GM19239 (cell line): ENCODE measurements around the gene MYH9.
"Not testable (repeated sequence)": the region's sequence is repeated elsewhere in the genome, so short reads cannot be mapped to it uniquely, and the experiment has no call there.

ENCODE experiments used
- DNase-seq: peaks from one replicate; pipeline ENCODE4 v3.0.0; 2011; ENCODE audit warnings: low spot score; ENCODE audit not compliant: insufficient read length
- FAIRE-seq: peaks from 2 replicates; lab custom pipeline; 2011; peaks lifted over from hg19 to GRCh38; lab: Jason Lieb, UNC

Gene MYH9

GRCh38 chr22:36300396-36301212 lies 87.2 kb downstream of the MYH9 start:
- no peak for DNase-seq
- no peak for FAIRE-seq

GRCh38 chr22:36299911-36300310 lies 87.9 kb downstream of the MYH9 start:
- no peak for DNase-seq
- FAIRE-seq, result no peak

- FAIRE-seq (no peak), DNase-seq (no peak)
Observed at GRCh38 chr22:36299295-36299694, 88.5 kb downstream of the MYH9 start.

- FAIRE-seq, result no peak
Observed at GRCh38 chr22:36298601-36299000, 89.2 kb downstream of the MYH9 start.

GRCh38 chr22:36298118-36298517 lies 89.6 kb downstream of the MYH9 start:
- no peak for FAIRE-seq
- DNase-seq, result no peak

More at GRCh38 chr22:36298601-36299000, 89.2 kb downstream of the MYH9 start:
- DNase-seq, result no peak

GRCh38 chr22:36297568-36297967 lies 90.2 kb downstream of the MYH9 start:
- DNase-seq (no peak), FAIRE-seq (no peak)

GRCh38 chr22:36296690-36297089 lies 91.1 kb downstream of the MYH9 start:
- DNase-seq (no peak), FAIRE-seq (no peak)

- DNase-seq (no peak), FAIRE-seq (no peak)
Observed at GRCh38 chr22:36295247-36295646, 92.5 kb downstream of the MYH9 start.

- DNase-seq, result no peak
- no peak for FAIRE-seq
Observed at GRCh38 chr22:36294801-36295200, 93.0 kb downstream of the MYH9 start.

- FAIRE-seq (no peak), DNase-seq (no peak)
Observed at GRCh38 chr22:36294293-36294620, 93.5 kb downstream of the MYH9 start.

- no peak for DNase-seq
- no peak for FAIRE-seq
Observed at GRCh38 chr22:36293606-36294292, 94.0 kb downstream of the MYH9 start.

- no peak for DNase-seq
- FAIRE-seq, result no peak
Observed at GRCh38 chr22:36292823-36293530, 94.8 kb downstream of the MYH9 start.

- no peak for DNase-seq
Observed at GRCh38 chr22:36291831-36292740, 95.7 kb downstream of the MYH9 start.

GRCh38 chr22:36290391-36291075 lies 97.2 kb downstream of the MYH9 start:
- DNase-seq, FAIRE-seq: not testable (repeated sequence)

More at GRCh38 chr22:36291831-36292740, 95.7 kb downstream of the MYH9 start:
- no peak for FAIRE-seq

GRCh38 chr22:36289948-36290371 lies 97.8 kb downstream of the MYH9 start:
- not testable (repeated sequence) for FAIRE-seq, DNase-seq

- FAIRE-seq (no peak), DNase-seq (no peak)
Observed at GRCh38 chr22:36289406-36289870, 98.3 kb downstream of the MYH9 start.

- DNase-seq (no peak), FAIRE-seq (no peak)
Observed at GRCh38 chr22:36288571-36289405, 99.0 kb downstream of the MYH9 start.

- no peak for DNase-seq
- FAIRE-seq, result no peak
Observed at GRCh38 chr22:36287881-36288515, 99.8 kb downstream of the MYH9 start.
